Epithelial cell of proximal tubule (primary cell): ENCODE measurements around the gene SAXO1. TPM values are rescaled to one million over a fixed set of nuclear protein-coding genes. Genes with fewer than 3 reads are reported as not detected.

Experiments used
- DNase-seq: peaks from one replicate; pipeline ENCODE4 v3.0.0-alpha.2; 2011; ENCODE audit warnings: low read depth
- H3K4me3 ChIP-seq: 2 replicates; pipeline ENCODE4 v1.5.1; 2011; ENCODE audit warnings: low read depth, mild to moderate bottlenecking, low read length
- total RNA-seq: library from RNA; depleted of rRNA; stranded (reverse); fragments of >200 nt; gene quantifications from 2 replicates; pipeline ENCODE4 v1.2.3, GENCODE V29; 2015
- TF ChIP-seq, protein P1 (sequence below): conservative IDR thresholded peaks from 2 replicates; pipeline ENCODE4 v1.5.1; 2012; ENCODE audit warnings: low read depth, mild to moderate bottlenecking, low read length

SAXO1 gene
- total RNA-seq, 1 donor from 2014 or later = not detected

DNA sequence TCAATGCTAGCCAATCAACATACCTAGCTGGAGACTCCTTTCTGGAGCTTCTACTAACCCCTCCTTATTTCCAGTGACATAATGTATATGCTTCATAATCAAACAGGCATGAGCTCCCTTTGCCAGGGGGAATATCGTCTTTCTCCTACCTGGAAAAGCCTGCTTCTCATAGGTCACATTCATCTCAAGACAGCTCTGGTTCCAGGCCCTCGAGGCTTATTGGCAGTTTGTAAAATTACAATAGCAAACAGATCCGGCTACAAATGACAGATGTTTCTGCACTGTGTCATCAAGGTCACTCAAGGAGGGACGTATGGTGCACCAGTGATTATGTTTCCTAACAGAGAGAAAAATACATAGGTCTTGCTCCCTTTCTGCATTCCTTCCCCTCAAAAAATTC is 140.0 kb downstream of the SAXO1 start:
- DNase-seq = no peak
- TF ChIP-seq, protein P1, sequence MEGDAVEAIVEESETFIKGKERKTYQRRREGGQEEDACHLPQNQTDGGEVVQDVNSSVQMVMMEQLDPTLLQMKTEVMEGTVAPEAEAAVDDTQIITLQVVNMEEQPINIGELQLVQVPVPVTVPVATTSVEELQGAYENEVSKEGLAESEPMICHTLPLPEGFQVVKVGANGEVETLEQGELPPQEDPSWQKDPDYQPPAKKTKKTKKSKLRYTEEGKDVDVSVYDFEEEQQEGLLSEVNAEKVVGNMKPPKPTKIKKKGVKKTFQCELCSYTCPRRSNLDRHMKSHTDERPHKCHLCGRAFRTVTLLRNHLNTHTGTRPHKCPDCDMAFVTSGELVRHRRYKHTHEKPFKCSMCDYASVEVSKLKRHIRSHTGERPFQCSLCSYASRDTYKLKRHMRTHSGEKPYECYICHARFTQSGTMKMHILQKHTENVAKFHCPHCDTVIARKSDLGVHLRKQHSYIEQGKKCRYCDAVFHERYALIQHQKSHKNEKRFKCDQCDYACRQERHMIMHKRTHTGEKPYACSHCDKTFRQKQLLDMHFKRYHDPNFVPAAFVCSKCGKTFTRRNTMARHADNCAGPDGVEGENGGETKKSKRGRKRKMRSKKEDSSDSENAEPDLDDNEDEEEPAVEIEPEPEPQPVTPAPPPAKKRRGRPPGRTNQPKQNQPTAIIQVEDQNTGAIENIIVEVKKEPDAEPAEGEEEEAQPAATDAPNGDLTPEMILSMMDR = no peak
- no peak overlapping the region for H3K4me3 ChIP-seq

DNA sequence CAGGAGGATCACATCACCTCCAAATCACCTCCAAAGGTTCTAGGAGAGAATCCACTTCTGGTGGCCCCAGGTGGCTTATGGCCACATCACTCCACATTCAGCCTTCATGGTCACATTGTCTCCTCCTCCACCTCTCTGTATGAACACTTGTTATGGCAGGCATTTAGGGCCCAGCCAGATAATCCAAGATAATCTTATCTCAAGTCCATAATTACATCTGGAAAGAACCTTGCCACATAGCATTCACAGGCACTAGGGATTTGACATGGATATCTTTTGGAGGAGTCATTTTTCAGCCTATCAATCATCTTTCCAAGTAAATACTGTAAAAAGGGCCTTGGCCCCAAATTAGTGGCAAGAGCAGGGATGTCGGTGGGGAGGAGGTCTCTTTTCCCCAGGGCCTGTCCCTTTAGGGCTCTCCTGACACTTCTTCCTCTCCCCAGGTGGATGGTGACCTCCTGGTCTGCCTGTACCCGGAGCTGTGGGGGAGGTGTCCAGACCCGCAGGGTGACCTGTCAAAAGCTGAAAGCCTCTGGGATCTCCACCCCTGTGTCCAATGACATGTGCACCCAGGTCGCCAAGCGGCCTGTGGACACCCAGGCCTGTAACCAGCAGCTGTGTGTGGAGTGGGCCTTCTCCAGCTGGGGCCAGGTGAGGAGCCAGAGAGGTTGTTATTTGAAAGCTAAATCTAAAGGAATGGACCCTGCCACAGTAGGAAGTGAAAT is 140.9 kb downstream of the SAXO1 start:
- no peak for DNase-seq
- TF ChIP-seq, protein P1 = no peak

DNA sequence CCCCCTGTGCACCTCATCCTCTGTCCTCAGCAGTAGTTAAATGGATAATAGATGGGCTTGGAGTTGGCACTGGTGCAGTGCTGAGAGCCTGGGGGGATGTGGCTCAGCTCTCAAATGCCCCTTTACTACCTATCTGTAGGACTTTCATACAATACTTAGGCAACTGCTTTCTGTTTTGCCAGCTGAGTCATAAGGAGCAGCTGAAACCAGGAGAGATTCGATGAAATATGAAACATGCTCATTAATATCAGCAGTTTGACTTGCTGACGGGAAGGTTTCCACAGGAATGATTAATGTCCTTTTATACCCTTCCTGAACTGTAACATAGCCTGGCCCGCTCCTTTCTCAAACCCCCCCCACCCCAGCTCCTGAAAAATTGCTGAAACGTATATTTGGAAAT is 142.6 kb downstream of the SAXO1 start:
- no peak overlapping the region for H3K4me3 ChIP-seq
- DNase-seq = no peak
- TF ChIP-seq, protein P1 = no peak

More for the DNA sequence above, 140.9 kb downstream of the SAXO1 start:
- H3K4me3 ChIP-seq = no peak overlapping the region

DNA sequence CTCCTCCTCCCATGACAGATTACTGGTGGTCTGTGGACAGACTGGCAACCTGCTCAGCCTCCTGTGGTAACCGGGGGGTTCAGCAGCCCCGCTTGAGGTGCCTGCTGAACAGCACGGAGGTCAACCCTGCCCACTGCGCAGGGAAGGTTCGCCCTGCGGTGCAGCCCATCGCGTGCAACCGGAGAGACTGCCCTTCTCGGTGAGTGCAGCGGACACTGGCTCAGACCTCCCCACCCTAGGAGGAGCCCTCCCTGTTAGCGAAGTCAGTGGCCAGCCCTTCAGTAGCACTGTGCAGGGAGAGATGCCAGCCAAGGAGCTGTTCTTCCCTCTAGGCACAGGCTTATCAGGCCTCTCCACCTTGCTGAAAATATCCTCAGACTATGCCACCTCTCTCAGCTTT is 143.5 kb downstream of the SAXO1 start:
- DNase-seq = no peak
- TF ChIP-seq, protein P1 = no peak
- no peak overlapping the region for H3K4me3 ChIP-seq

DNA sequence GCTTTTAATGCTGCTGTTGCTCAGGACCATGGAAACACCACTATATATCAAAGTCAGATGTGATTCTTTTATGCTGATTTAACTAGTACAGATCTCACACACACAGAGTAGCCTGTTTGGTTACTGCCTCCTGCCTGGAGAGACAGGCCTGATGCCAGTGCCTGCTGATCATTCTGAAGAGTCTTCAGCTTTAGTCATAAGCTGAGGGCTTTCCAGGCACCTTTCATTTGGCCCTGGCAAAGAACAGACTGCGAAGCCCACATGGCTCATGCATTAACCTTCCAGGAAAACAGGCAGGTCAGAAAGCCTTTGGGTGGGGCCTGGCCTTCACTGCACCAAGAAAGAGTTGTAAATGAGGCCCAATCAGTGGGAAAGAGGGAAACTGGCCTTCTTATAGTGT is 144.7 kb downstream of the SAXO1 start:
- DNase-seq = no peak
- no peak overlapping the region for H3K4me3 ChIP-seq
- TF ChIP-seq, protein P1 = no peak

DNA sequence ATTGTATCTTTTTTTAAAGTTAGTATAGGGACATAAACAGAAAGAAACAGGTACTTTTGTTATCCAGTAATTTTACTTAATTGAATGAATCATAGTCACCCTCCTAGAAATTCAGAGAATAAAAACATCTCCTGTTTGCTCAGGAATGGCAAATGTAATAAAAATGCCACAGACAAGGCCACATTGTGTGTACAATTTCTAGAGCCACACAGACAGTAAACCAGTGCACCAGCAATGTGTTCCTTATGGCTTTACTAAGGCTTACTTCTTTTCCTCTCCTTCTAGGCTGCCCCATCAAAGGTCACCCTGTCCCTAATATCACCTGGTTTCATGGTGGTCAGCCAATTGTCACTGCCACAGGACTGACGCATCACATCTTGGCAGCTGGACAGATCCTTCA is 145.5 kb downstream of the SAXO1 start:
- H3K4me3 ChIP-seq = no peak overlapping the region
- TF ChIP-seq, protein P1 = no peak
- DNase-seq = no peak

DNA sequence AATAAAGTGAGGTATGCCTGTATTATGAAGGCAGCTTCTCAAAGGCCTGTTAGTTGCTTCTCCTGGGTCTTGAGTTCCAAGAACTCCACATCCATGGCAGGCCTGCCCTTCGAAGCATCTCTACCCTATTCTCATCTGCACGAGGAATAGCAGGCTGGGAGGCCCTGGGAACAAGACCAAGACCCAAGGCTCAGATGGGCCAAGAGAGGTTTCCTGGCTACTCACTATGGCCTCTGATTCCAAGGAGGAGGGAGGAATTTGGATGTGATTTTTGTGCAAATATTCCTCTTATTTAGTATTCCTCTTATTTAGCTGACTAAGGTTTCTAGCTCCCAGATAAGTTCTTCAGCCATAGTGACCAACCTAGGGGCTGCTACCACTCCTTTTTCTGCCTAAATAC is 151.3 kb downstream of the SAXO1 start:
- TF ChIP-seq, protein P1 = no peak
- H3K4me3 ChIP-seq = no peak overlapping the region
- DNase-seq = no peak
